Sigmoid colon (tissue), 7 donors: ENCODE data around the gene PPP1R12B. TPM values are rescaled to one million over a fixed set of nuclear protein-coding genes. Genes with fewer than 3 reads are reported as not detected.
"Not testable (repeated sequence)": the region's sequence is repeated elsewhere in the genome, so short reads cannot be mapped to it uniquely, and the experiment has no call there.

Experiments used
- DNase-seq: peaks from one replicate; pipeline ENCODE4 v3.0.0-alpha.2; 2019
- H3K27ac ChIP-seq, 4 donors: fragments of 200-600 bp; sonication (generic); one replicate each; pipeline ENCODE4 v1.5.1; 2016 to 2019; ENCODE audit warnings: mild to moderate bottlenecking in 1 of 4
- H3K27me3 ChIP-seq, 3 donors: fragments of 200-600 bp; sonication (generic); one replicate each; pipeline ENCODE4 v1.5.1; 2019; ENCODE audit warnings: mild to moderate bottlenecking in 1 of 3
- H3K36me3 ChIP-seq, 4 donors: fragments of 200-600 bp; sonication (generic); one replicate each; pipeline ENCODE4 v1.5.1; 2016 to 2019
- H3K4me1 ChIP-seq, 4 donors: fragments of 200-600 bp; sonication (generic); one replicate each; pipeline ENCODE4 v1.5.1; 2017 to 2019
- H3K4me3 ChIP-seq, 4 donors: fragments of 200-600 bp; sonication (generic); one replicate each; pipeline ENCODE4 v1.5.1; 2017 to 2019; ENCODE audit warnings: mild to moderate bottlenecking in 2 of 4, moderate library complexity in 1 of 4
- H3K9me3 ChIP-seq, 4 donors: fragments of 200-600 bp in 3 of 4; sonication (generic) in 3 of 4; one replicate each; pipeline versions ENCODE4 v1.5.1 to v1.6.1; 2013 to 2019
- EP300 ChIP-seq, 4 donors: sonication (generic); formaldehyde crosslinking; IDR thresholded peaks; one replicate each; pipeline ENCODE4 v1.6.1; 2017; ENCODE audit warnings: antibody characterized with exemption in 4 of 4
- POLR2A ChIP-seq, 2 donors: fragments of 450-650 bp; IDR thresholded peaks; one replicate each; pipeline ENCODE4 v1.6.1; 2016; ENCODE audit warnings: antibody characterized with exemption in 2 of 2, mild to moderate bottlenecking in 2 of 2, moderate library complexity in 2 of 2
- POLR2AphosphoS5 ChIP-seq, 4 donors: sonication (generic); formaldehyde crosslinking; IDR thresholded peaks; one replicate each; pipeline ENCODE4 v1.6.1; 2017; ENCODE audit warnings: antibody characterized with exemption in 4 of 4
- WGBS, 2 donors: extraction: QIAGEN DNeasy Blood & Tissue Kit; methylation state at CpG; one replicate each; pipeline ENCODE4 v1.1.7; 2013; 5-methylcytosine and 5-hydroxymethylcytosine counted together
- intact Hi-C: fragments of 100-400 bp; cut with DNase I; formaldehyde crosslinking; loops from one replicate; pipeline ENCODE4 v1.15.1; 2023
- polyA plus RNA-seq, 3 donors: library from polyadenylated mRNA; stranded (reverse); fragments of 200-250 nt; gene quantifications; one replicate each; pipeline ENCODE4 v1.2.3, GENCODE V29; 2013
- total RNA-seq, 4 donors: library from RNA; depleted of rRNA; stranded (reverse); fragments of >200 nt; gene quantifications; one replicate each; pipeline ENCODE4 v1.1.0, GENCODE V29; 2016
- TF ChIP-seq, protein P1 (sequence below), 4 experiments: fragments of 450-650 bp in 3 of 4; fragments of 200-600 bp in 1 of 4; IDR thresholded peaks; one replicate each; pipeline ENCODE4 v1.5.1; 2016 to 2019; ENCODE audit warnings: antibody characterized with exemption in 4 of 4, mild to moderate bottlenecking in 3 of 4, moderate library complexity in 2 of 4
- donor health status: healthy with polysubstance abuse.
- donor health status: Bipolar disorder and iron deficiency.
- donor health status: healthy.

Gene PPP1R12B
- total and polyA plus RNA-seq, 7 donors: 5.3 to 995 (median 493) TPM

DNA sequence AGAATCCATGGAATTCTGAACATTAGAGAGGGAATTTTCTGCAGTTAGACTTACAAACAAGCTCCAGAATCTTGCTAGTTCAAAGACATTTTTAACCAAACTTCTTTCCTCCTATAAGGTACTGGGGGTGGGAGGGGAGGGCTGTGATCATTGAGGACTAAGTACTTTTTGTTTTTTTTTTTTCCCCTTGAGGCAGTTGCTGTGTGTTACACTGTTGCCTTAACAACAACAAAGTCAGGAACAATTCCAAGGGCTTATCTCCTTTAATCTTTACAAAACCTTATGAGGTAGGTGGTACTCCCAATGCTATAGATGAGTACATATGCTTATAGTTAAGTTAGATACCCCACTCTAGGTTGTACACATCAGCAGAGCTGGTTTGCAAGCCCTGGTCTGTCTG is 62.9 kb downstream of the PPP1R12B start:
- TF ChIP-seq EP300 (IDR thresholded peaks at IDR 0.05): no peak
- no peak for TF ChIP-seq POLR2A (IDR thresholded peaks at IDR 0.05)
- TF ChIP-seq, protein P1, sequence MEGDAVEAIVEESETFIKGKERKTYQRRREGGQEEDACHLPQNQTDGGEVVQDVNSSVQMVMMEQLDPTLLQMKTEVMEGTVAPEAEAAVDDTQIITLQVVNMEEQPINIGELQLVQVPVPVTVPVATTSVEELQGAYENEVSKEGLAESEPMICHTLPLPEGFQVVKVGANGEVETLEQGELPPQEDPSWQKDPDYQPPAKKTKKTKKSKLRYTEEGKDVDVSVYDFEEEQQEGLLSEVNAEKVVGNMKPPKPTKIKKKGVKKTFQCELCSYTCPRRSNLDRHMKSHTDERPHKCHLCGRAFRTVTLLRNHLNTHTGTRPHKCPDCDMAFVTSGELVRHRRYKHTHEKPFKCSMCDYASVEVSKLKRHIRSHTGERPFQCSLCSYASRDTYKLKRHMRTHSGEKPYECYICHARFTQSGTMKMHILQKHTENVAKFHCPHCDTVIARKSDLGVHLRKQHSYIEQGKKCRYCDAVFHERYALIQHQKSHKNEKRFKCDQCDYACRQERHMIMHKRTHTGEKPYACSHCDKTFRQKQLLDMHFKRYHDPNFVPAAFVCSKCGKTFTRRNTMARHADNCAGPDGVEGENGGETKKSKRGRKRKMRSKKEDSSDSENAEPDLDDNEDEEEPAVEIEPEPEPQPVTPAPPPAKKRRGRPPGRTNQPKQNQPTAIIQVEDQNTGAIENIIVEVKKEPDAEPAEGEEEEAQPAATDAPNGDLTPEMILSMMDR (IDR thresholded peaks at IDR 0.05): no peak
- TF ChIP-seq POLR2AphosphoS5 (IDR thresholded peaks at IDR 0.05): no peak
- Histone ChIP-seq H3K9me3 (no peaks in the 10 kb centered on the region), H3K36me3 (no peaks in the 10 kb centered on the region), H3K4me3 (no peak overlapping the region), H3K27me3 (no peaks in the 10 kb centered on the region), H3K27ac (peak overlapping the region in 1 of 4 donors; percentile 25), H3K4me1 (peaks cover 0 to 36% (median 24%) of the 10 kb centered on the region in 4 donors)
- no peak for DNase-seq
- intact Hi-C loops: no loop called here

DNA sequence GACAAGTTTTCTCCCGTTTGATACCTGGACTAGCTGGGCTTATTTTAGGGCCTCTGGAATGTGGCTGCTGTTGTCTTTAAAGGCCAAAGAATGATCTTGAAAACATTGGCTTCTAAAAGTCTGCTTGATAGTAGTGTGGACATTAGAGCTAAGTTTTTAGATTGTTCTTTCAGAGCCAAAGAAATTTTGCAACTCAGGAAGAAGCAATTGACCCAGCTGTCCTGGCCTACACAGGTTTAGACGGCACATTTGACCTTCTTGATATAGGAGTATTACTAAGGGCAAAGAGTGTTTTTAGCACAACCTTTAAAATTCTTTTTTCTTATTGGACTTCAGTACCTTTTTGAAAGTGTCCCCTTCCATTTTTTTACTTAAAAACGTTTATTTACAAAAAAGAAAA is 63.9 kb downstream of the PPP1R12B start:
- H3K4me1 ChIP-seq: peaks cover 0 to 27% (median 19%) of the 10 kb centered on the region in 4 donors
- intact Hi-C loops, H3K27ac ChIP-seq, H3K4me3 ChIP-seq, H3K36me3 ChIP-seq, H3K9me3 ChIP-seq, DNase-seq, H3K27me3 ChIP-seq: not testable (repeated sequence)
- WGBS, 2 donors: 70 to 77% methylated on average over 3 of the region's 3 CpGs

DNA sequence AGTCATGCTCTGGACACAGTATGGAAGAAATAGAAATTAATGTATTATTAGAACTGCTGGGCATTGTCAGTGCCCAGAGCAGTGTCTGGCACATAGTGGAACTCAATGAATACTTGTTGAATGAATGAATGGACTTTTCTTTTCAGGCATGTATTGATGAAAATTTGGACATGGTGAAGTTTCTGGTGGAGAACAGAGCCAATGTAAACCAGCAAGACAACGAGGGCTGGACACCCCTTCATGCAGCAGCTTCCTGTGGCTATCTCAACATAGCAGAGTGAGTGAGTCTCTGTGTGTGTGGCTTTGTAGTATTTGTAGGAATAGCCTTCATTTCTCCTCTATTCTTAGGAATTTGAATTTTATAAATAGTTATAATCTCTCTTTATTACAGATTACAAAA is 68.1 kb downstream of the PPP1R12B start:
- H3K36me3 ChIP-seq: no peaks in the 10 kb centered on the region
- intact Hi-C loops: no loop called here
- H3K4me1 ChIP-seq: peaks cover 0 to 7% (median 3%) of the 10 kb centered on the region in 4 donors
- H3K27me3 ChIP-seq: no peaks in the 10 kb centered on the region
- H3K27ac ChIP-seq: no peak overlapping the region
- H3K9me3 ChIP-seq: no peaks in the 10 kb centered on the region
- no peak overlapping the region for H3K4me3 ChIP-seq
- DNase-seq: no peak
- no peak for TF ChIP-seq POLR2AphosphoS5 (IDR thresholded peaks at IDR 0.05)
- 74 to 86% methylated on average over 1 of the region's 1 CpG for WGBS, 2 donors

DNA sequence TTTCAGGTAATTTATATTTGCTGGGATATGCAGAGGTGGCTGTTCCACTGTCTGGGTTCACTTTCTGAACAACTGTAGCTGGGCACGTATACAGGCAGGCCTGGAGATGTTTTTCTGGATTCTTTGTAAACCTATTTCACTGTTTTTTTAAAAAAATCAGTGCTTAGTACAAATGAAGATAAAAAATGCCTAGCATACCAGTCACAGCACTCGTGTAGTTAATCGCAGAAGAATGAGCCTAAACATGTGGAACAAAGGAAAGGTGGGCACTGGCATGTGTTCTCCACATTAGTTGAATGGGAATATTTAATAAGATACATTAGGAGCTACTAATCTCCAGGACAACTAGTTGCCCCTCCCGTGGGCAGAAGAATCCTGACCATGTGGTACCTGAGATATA is 68.6 kb downstream of the PPP1R12B start:
- H3K27me3 ChIP-seq, H3K27ac ChIP-seq, H3K4me1 ChIP-seq, intact Hi-C loops, H3K36me3 ChIP-seq, H3K9me3 ChIP-seq, DNase-seq, H3K4me3 ChIP-seq: not testable (repeated sequence)
- 92% methylated on average over 4 of the region's 4 CpGs for WGBS, 2 donors

DNA sequence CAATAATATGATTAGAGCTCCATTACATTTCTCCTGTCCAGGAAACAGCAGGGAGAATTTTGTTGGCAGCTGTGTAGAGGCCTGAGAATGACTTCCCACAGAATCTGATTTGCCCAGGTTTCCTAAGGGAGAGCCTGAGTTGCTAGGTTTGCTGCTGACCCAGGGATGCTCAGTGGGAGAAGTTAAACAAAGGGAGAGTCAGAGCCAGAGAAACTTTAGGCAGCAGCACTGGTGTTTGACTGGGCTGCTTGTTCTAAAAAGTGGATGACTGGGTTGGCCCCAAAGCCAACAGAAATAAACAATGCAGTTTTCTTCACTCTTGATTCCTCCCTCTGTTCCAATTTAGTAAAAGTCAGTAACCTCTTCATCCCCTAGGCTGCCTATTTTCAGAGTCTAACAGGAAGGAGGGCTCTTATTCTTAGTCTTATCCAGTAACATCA is 69.3 kb downstream of the PPP1R12B start:
- H3K36me3 ChIP-seq, H3K4me3 ChIP-seq, H3K9me3 ChIP-seq, DNase-seq, H3K4me1 ChIP-seq, H3K27me3 ChIP-seq, intact Hi-C loops: not testable (repeated sequence)
- peak overlapping the region in 1 of 4 donors; percentile 20 for H3K27ac ChIP-seq

DNA sequence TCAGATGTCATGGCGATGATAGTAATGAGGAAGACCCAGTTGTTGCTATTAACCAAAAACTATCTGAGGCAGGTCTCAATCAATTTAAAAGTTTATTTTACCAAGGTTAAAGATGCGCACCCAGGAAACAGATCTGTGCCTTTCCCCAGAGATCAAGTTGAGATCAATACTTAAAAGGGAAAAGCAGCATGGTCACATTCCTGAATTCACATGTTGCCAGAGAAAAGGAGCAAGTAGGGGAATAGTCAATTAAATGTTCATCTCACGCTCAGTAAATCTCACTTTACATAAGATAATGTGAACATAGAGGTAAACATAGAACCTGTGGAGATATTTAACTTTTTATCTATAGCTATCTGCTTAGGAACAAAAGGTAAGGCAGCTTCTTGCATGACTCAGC is 71.2 kb downstream of the PPP1R12B start:
- H3K36me3 ChIP-seq: peaks cover 0 to 14% (median 0%) of the 10 kb centered on the region in 4 donors
- H3K4me3 ChIP-seq, H3K27ac ChIP-seq, DNase-seq, intact Hi-C loops, H3K27me3 ChIP-seq, H3K9me3 ChIP-seq, H3K4me1 ChIP-seq: not testable (repeated sequence)
- 97 to 99% methylated on average over 3 of the region's 3 CpGs for WGBS, 2 donors

DNA sequence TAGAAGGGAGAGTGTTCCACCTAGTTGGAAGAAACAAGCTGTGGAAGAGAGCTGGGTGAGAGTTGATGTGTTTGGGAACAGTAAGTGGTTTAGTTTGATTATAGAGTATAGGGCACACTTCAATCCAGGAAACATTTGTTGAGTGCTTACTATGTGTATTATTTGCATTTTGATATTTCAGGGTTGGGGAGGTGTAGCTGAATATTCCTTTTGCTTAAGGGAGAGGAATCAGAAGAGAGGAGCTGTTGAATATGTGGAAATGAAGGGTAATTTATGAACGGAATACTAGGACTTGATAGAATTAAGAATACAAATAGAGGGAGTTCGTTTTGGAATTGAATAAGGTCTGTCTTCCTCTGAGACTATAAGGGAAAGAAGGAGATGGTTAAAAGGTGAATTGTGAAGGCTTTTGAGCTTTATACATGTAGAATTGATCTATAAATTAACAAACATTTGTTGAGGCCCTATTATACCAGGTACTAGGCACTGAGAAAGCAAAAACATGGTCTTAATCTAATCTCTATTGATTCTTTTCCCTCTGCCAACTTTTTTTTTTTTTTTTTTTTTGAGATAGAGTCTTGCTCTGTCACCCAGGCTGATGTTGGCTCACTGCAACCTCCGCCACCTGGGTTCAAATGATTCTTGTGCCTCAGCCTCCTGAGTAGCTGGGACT is 72.1 kb downstream of the PPP1R12B start:
- WGBS, 2 donors: 91 to 94% methylated on average over 3 of the region's 3 CpGs
- H3K4me1 ChIP-seq, DNase-seq, intact Hi-C loops, H3K9me3 ChIP-seq, H3K4me3 ChIP-seq, H3K27ac ChIP-seq, H3K27me3 ChIP-seq: not testable (repeated sequence)
- peaks cover 0 to 18% (median 0%) of the 10 kb centered on the region in 4 donors for H3K36me3 ChIP-seq

DNA sequence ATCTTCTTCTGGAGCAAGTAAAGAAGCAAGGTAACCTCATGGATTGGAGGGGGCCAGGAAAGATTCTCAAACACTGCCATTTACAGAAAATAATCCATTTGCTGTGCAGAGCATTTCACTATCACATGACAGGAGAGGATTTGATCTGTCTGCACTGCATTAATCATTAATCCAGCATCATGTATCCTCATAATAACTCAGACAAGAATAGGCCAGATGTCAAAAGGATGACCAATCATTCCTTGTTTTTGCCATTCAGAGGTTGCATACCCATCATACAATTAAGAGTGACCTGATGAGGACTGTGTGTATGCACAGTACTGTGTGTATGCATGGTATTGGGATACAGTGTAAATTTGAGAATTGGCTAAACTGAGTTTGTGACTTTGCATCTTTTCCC is 74.2 kb downstream of the PPP1R12B start:
- intact Hi-C loops, H3K27ac ChIP-seq, H3K4me3 ChIP-seq, DNase-seq, H3K4me1 ChIP-seq, H3K9me3 ChIP-seq, H3K27me3 ChIP-seq: not testable (repeated sequence)
- H3K36me3 ChIP-seq: peaks cover 0 to 26% (median 0%) of the 10 kb centered on the region in 4 donors

DNA sequence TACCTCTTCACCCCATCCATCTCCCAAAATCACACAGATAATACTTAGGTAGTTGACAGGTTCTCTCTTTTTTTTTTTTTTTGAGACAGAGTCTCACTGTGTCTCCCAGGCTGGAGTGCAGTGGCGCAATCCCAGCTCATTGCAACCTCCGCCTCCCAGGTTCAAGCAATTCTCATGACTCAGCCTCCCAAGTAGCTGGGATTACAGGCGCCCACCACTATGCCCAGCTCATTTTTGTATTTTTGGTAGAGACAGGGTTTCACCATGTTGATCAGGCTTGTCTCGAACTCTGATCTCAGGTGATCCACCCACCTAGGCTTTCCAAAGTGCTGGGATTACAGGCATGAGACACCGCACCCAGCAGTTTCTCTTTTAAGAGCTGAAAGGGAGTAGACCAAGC is 75.8 kb downstream of the PPP1R12B start:
- H3K9me3 ChIP-seq, intact Hi-C loops, H3K4me1 ChIP-seq, DNase-seq, H3K27ac ChIP-seq, H3K4me3 ChIP-seq, H3K27me3 ChIP-seq: not testable (repeated sequence)
- H3K36me3 ChIP-seq: peaks cover 0 to 27% (median 0%) of the 10 kb centered on the region in 4 donors
- 96 to 98% methylated on average over 5 of the region's 5 CpGs for WGBS, 2 donors

DNA sequence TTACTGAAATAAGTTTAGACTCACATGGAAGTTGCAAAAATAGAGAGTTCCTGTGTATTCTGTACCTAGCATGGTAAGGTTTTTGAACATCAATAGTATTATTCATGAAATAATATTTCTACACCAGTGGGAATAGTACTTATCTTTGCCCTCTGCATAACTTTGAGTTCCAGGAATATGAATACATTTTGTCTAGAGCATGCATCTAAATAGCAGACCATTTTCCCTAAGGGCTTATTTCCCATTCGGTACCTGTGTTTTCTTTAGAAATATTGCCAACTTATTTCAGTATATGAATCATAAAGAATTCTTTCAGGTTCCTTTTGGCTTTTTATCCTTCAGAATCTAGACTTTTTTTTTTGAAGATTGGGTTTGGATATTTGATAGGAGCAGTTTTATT is 81.6 kb downstream of the PPP1R12B start:
- H3K4me1 ChIP-seq, DNase-seq, H3K27me3 ChIP-seq, H3K4me3 ChIP-seq, H3K27ac ChIP-seq, intact Hi-C loops, H3K9me3 ChIP-seq: not testable (repeated sequence)
- H3K36me3 ChIP-seq: peaks cover 0 to 57% (median 3%) of the 10 kb centered on the region in 4 donors
- 89 to 90% methylated on average over 1 of the region's 1 CpG for WGBS, 2 donors

DNA sequence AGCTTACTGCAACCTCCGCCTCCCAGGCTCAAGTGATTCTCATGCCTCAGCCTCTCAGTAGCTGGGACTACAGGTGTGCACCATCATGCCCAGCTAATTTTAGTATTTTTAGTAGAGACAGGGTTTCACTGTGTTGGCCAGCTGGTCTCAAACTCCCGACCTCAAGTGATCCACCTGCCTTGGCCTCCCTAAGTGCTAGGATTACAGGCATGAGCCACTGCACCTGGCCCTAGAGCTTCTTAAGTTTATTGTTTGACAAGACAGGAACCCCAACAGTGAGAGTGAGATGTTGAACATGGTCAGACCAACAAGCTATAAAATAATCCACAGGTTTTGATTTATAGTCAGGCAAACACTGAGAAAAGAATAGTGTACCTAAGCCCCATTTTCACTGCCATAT is 83.8 kb downstream of the PPP1R12B start:
- peaks cover 0 to 66% (median 5%) of the 10 kb centered on the region in 4 donors for H3K36me3 ChIP-seq
- H3K4me1 ChIP-seq, H3K27me3 ChIP-seq, DNase-seq, H3K9me3 ChIP-seq, H3K4me3 ChIP-seq, intact Hi-C loops, H3K27ac ChIP-seq: not testable (repeated sequence)
- WGBS, 2 donors: 85 to 90% methylated on average over 2 of the region's 2 CpGs
